GM23248 (cell line): ENCODE results near the gene KDM5C.

Experiments used
- EZH2 ChIP-seq: fragments of 200-600 bp; sonication (generic); IDR thresholded peaks from 2 replicates; pipeline ENCODE4 v1.6.1; 2018; ENCODE audit warnings: antibody characterized with exemption, mild to moderate bottlenecking; ENCODE audit not compliant: insufficient read depth, poor library complexity, severe bottlenecking
- EZH2phosphoT487 ChIP-seq: fragments of 200-600 bp; sonication (generic); IDR thresholded peaks from 2 replicates; pipeline ENCODE4 v1.6.1; 2018; ENCODE audit warnings: antibody characterized with exemption, moderate library complexity, mild to moderate bottlenecking, low read depth; ENCODE audit not compliant: insufficient read depth

DNA sequence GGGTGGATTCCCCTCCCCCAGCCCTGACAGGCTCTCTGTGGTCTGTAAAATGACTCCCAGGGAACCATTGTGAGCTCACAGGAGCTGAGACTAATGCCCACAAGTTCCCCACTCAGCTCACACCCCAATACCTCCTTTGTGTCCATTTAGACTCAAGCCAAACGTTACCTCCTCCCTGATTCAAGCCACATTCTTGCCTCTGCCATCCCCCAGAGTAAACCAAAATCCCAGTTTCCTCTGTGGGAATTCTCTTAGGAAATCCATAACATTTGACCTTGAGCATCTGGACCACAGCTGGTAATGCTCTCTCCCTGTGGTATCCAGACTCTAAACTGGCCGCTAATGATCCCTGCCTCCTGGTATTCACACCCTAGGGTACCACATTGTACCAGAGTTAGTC is 26.3 kb upstream of the KDM5C start:
- no peak for TF ChIP-seq EZH2
- no peak for TF ChIP-seq EZH2phosphoT487
